ENCODE data around the gene MGAT5.

MGAT5 gene

GRCh38 chr2:134396493-134396892 is 142.6 kb downstream of the MGAT5 start:
- no peak for TF ChIP-seq CTCF (IDR thresholded peaks at IDR 0.05; ENCODE audit: low read depth, low read length)
- H3K4me3 ChIP-seq (ENCODE audit: low read depth, low read length): no peak overlapping the region

- H3K4me3 ChIP-seq (ENCODE audit: low read depth, low read length): no peak overlapping the region
- no peak for TF ChIP-seq CTCF (IDR thresholded peaks at IDR 0.05; ENCODE audit: low read depth, low read length)
These were observed 143.4 kb downstream of the MGAT5 start for GRCh38 chr2:134397146-134397896.

DNA sequence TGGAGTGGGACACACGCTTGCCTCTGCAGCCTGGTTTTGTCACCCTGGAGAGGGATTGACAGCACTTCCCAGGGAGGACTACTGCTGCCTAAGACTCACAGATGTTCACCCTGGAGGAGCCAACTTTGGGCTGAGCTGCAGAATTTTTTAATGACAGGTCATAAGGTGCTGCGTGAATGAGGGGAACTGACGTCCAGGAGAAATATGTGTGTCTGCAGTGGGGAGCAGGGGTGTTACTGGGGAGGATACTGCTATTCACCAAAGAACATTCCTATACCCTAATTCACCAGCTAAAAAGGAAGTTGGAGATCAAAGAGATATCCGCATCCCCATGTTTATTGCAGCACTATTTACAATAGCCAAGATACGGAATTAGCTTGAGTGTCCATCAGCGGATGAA is 144.4 kb downstream of the MGAT5 start:
- no peak for TF ChIP-seq CTCF (IDR thresholded peaks at IDR 0.05; ENCODE audit: low read depth, low read length)
- H3K4me3 ChIP-seq (ENCODE audit: low read depth, low read length): no peak overlapping the region

GRCh38 chr2:134399096-134399495 is 145.2 kb downstream of the MGAT5 start:
- no peak for TF ChIP-seq CTCF (IDR thresholded peaks at IDR 0.05; ENCODE audit: low read depth, low read length)
- H3K4me3 ChIP-seq (ENCODE audit: low read depth, low read length): no peak overlapping the region

GRCh38 chr2:134401081-134401497 is 147.2 kb downstream of the MGAT5 start:
- H3K4me3 ChIP-seq (ENCODE audit: low read depth, low read length): no peak overlapping the region
- no peak for TF ChIP-seq CTCF (IDR thresholded peaks at IDR 0.05; ENCODE audit: low read depth, low read length)

DNA sequence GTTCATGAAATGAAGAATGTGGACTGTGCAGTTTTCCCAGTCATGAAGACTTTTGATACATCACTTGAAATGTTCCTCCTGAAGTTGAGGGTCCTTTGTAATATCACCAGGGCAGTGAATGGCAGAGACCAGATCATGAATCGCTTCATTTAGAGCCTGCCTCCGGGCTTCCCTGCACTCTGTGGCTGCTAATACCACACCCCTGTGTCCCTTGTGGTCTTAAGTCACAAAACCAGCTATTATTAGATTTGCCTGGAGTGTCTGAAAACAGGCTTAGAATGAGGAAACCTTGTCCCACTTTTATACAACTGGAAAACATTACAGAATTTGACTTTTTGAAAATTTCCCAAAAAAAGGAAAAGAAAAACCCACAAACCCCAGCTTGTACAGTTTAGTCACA is 147.9 kb downstream of the MGAT5 start:
- H3K4me3 ChIP-seq (ENCODE audit: low read depth, low read length): no peak overlapping the region
- TF ChIP-seq CTCF (IDR thresholded peaks at IDR 0.05; ENCODE audit: low read depth, low read length): no peak

- no peak for TF ChIP-seq CTCF (IDR thresholded peaks at IDR 0.05; ENCODE audit: low read depth, low read length)
- H3K4me3 ChIP-seq (ENCODE audit: low read depth, low read length): no peak overlapping the region
These were observed 148.5 kb downstream of the MGAT5 start for GRCh38 chr2:134402410-134402809.
